Subcutaneous adipose tissue (tissue), 4 donors: Measurements from ENCODE around the gene TTYH3. TPM values are rescaled to one million over a fixed set of nuclear protein-coding genes. Genes with fewer than 3 reads are reported as not detected.

Experiments used
- total RNA-seq, 4 donors: library from RNA; depleted of rRNA; stranded (reverse); fragments of >200 nt; gene quantifications; one replicate each; pipeline ENCODE4 v1.1.0, GENCODE V29; 2016
- TF ChIP-seq, protein P1 (sequence below): fragments of 450-650 bp; IDR thresholded peaks from one replicate; pipeline ENCODE4 v1.5.1; 2016; ENCODE audit warnings: low read depth, mild to moderate bottlenecking, control low read depth, antibody characterized with exemption, moderate library complexity

The TTYH3 gene
- total RNA-seq, 4 donors from 2014 or later: 16.0 to 45.4 (median 21.5) TPM

DNA sequence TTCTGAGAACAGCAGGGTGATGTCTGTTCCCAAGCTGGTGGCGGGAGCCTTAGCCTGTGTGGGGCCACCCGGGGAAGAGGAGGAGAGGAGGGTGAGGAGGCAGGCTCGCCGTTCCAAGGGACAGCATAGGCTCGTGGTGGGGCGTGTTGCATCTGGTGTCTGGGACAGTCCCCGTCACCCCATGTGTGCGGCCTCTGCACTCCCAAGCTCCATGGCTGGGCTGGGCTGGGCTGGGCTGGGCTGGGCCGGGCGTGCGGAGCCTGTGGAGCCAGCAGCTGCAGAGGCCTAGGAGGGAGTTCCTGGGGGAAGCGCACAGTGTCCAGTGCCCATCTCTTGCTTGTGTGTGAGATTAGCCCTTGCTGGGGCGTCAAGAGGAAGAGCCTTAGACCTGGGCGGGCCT is 20.9 kb upstream of the TTYH3 start:
- TF ChIP-seq, protein P1, sequence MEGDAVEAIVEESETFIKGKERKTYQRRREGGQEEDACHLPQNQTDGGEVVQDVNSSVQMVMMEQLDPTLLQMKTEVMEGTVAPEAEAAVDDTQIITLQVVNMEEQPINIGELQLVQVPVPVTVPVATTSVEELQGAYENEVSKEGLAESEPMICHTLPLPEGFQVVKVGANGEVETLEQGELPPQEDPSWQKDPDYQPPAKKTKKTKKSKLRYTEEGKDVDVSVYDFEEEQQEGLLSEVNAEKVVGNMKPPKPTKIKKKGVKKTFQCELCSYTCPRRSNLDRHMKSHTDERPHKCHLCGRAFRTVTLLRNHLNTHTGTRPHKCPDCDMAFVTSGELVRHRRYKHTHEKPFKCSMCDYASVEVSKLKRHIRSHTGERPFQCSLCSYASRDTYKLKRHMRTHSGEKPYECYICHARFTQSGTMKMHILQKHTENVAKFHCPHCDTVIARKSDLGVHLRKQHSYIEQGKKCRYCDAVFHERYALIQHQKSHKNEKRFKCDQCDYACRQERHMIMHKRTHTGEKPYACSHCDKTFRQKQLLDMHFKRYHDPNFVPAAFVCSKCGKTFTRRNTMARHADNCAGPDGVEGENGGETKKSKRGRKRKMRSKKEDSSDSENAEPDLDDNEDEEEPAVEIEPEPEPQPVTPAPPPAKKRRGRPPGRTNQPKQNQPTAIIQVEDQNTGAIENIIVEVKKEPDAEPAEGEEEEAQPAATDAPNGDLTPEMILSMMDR: no peak

DNA sequence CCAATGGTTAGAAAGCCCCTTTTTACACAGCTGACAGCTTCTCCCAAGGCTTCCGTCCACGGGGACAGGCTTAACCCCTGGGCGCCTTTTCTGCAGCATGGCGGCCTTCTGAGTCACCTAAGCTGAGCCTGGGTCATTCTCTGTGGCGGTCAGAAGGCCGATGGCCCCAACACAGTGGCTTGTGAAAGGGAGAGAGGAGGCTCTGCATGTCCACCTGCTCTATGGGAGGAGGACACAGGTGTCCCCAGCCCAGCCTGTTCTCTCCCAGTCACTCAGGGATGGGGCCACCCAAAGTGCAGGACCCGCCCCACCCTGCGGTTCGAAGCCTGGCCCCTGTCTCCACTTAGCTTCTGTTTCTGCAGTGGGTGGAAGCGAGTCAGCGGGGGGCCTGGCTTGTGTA is 20.4 kb upstream of the TTYH3 start:
- TF ChIP-seq, protein P1: no peak

DNA sequence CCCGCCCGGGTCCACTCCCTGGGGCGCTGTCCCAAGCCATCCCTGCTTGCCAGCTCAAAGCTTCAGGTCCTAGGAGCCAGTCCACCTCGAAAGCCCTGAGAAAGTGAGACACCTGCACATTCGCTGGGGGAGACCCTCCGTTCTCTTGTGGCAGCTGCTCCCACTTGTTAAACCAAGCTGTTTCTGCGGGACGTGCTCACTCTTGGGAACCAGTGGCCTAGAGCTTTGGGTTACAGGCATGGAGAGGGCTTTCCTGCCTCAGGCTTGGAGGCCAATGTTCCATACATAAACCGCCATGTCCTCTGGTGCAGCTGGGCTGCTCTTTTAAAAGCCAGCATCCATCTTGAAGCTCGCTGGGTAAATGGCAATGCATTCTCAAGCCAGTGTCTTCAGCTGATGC is 19.9 kb upstream of the TTYH3 start:
- TF ChIP-seq, protein P1: no peak

DNA sequence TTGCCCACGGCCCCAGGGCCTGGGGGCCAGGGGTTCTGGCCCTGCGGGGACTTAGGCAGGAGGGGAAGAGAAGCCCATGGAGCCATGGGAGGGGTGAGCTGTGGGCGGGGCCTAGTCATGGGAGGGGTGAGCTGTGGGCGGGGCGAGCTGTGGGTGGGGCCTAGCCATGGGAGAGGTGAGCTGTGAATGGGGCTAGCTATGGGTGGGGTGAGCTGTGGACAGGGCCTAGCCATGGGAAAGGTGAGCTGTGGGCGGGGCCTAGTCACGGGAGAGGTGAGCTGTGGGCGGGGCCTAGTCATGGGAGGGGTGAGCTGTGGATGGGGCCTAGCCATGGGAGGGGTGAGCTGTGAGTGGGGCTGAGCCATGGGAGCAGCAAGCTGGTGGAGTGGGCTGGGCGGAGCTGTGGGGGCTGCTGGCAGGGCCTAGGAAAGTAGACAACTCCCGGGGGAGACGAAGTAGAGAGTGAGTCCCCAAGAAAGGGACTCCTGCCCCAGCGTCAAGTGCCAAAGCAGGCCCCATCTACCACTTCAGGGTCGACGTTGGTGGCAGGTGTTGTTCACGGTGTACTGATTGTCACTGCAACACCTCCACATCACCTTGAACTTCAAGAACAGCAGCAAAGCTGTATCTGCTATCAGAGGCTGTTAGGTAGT is 19.2 kb upstream of the TTYH3 start:
- TF ChIP-seq, protein P1: no peak

DNA sequence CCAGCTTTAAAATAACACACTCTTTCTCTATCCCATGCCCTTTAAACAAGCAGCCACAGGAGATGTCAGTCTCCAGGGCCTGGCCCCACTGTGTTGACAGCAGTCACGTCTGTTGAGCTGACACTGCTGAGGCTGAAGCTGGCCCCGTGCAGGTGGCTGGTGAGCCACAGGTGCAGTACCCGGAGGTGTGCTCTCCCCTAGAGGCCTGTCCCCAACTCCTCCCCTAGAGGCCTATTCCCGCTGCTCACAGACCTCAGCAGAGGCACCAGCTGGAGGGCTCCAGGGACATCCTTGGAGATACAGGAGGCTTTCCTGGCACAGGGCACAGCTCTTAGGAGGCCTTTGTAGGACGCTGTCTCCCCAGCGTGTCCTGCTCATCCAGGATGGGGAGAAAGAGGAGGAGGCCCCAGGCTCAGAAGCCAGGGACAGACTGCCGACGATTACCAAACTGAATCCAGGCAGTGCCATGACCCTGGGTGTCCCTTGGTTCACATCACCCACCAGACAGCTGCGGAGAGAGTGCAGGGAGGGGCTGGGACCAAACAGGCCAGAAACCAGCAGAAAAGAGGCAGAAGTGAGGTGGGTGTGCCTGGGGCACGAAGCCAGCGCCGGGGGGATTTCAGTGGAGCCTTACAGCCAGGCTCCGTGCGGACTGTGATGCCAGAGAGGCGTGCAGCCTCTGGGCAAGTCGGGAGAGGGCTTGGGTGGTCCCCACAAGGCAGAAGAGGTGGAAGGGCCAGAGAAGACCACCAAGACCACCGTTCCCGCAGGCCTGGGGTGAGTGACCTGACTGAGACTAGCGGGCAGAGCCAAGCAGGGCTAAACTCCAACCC is 18.5 kb upstream of the TTYH3 start:
- TF ChIP-seq, protein P1: no peak

DNA sequence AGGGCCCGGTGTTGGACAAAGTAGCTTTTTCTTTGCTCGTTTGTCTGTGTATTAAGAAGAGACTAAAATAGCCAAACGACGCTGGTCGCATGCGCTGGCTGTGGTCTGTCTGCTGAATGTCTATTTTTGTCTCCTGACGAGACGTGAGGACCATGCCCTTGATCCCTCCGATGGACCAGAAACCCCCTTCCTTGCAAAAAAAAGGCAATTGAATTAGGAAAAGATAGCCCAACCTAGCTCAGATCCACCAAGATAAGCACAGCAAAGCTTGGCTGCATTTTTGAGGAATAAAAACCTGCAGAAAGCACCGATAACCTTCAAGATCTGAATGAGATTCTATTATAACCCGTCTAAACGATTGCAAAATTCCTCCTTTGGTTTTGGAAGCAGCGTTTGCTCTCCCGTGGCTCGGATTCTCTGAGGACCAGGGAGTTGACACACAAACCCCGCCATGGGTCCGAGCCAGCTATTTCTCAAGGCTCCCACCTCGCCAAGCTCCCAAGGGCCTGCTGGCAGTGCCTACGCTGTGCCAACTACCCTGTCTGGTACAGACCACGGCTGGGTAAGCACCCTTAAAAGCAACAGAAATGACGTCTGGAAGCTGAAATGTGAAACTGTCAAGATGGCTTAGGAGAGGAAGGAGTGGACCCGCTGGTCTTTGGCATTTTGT is 17.7 kb upstream of the TTYH3 start:
- TF ChIP-seq, protein P1: no peak
